Measurements from ENCODE around the gene TSGA10IP.

The TSGA10IP gene

DNA sequence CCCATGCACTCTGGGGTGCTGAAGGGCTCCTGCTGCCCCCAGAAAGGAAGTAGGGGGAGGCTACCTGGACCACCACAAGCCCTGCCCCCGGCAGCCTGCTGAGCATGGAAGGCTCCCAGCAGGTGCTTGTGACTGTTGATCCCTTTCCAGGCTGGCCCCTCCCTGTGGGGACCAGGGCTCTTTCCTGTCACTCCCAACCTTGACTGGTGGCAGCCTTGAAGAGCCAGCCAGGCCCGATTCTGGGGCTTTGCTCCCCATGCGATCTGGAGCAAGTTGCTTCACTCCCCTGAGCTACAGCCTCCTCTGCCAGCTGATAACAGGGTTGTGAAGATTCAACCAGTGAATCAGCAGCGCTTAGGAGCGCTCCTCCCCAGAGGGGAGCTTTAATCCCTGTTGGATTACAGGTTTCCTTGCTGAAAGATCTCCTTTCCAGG, 61.9 kb downstream of the TSGA10IP start:
- Histone ChIP-seq H3K4me1 (ENCODE audit: insufficient read depth, low read length, poor library complexity, severe bottlenecking) (peaks cover 16% of the 10 kb centered on the region), H3K4me3 (ENCODE audit: low read length, poor library complexity, severe bottlenecking) (no peak overlapping the region), H3K9ac (ENCODE audit: low read depth, low read length, poor library complexity, severe bottlenecking) (no peak overlapping the region), H3K9me3 (ENCODE audit: insufficient read depth, low read depth, low read length) (no peaks in the 10 kb centered on the region), H3K79me2 (ENCODE audit: insufficient read depth, low read length) (peaks cover 23% of the 10 kb centered on the region), H3K4me2 (ENCODE audit: low read depth, low read length, poor library complexity, severe bottlenecking) (no peak overlapping the region), H4K20me1 (ENCODE audit: insufficient read depth, low read length, poor library complexity, severe bottlenecking) (peaks cover 7% of the 10 kb centered on the region), H2AFZ (ENCODE audit: low read length) (no peak overlapping the region), H3F3A (ENCODE audit: low read depth) (no peaks in the 10 kb centered on the region), H3K36me3 (ENCODE audit: insufficient read depth, low read length) (no peaks in the 10 kb centered on the region; the same call in 1 of the 2 replicates), H3K9me2 (replicated peaks; ENCODE audit: low read depth, low read length) (no peaks in the 10 kb centered on the region), H3K27me3 (ENCODE audit: insufficient read depth, low read length, poor library complexity, severe bottlenecking) (no peaks in the 10 kb centered on the region)
- TF ChIP-seq, protein P1, sequence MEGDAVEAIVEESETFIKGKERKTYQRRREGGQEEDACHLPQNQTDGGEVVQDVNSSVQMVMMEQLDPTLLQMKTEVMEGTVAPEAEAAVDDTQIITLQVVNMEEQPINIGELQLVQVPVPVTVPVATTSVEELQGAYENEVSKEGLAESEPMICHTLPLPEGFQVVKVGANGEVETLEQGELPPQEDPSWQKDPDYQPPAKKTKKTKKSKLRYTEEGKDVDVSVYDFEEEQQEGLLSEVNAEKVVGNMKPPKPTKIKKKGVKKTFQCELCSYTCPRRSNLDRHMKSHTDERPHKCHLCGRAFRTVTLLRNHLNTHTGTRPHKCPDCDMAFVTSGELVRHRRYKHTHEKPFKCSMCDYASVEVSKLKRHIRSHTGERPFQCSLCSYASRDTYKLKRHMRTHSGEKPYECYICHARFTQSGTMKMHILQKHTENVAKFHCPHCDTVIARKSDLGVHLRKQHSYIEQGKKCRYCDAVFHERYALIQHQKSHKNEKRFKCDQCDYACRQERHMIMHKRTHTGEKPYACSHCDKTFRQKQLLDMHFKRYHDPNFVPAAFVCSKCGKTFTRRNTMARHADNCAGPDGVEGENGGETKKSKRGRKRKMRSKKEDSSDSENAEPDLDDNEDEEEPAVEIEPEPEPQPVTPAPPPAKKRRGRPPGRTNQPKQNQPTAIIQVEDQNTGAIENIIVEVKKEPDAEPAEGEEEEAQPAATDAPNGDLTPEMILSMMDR (conservative IDR thresholded peaks at IDR 0.05; ENCODE audit: low read length) = no peak
- no peak for TF ChIP-seq EZH2phosphoT487 (IDR thresholded peaks at IDR 0.05; ENCODE audit: borderline replicate concordance)

DNA sequence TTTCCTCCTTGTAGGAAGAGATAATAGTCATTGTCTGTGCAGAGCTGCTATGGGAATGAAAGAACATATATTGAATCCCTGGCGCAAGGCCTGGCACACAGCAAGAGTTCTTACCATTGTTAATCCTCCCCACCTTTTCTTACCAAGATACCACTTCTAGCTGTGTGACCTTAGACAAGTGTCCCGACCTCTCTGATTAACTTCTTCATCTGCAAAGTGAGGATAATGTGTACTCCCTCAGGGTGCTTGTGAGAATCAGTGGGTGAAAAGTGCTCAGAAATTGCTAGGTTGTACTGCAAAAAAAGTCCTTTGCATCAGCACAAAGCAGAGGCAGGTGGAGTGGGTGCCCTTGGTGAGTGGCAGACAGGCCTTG, 62.8 kb downstream of the TSGA10IP start:
- Histone ChIP-seq H3K27me3 (ENCODE audit: insufficient read depth, low read length, poor library complexity, severe bottlenecking) (no peaks in the 10 kb centered on the region), H3K4me1 (ENCODE audit: insufficient read depth, low read length, poor library complexity, severe bottlenecking) (peaks cover 16% of the 10 kb centered on the region), H3K36me3 (ENCODE audit: insufficient read depth, low read length) (no peaks in the 10 kb centered on the region; the same call in 1 of the 2 replicates), H3K79me2 (ENCODE audit: insufficient read depth, low read length) (peaks cover 19% of the 10 kb centered on the region), H3K4me3 (ENCODE audit: low read length, poor library complexity, severe bottlenecking) (no peak overlapping the region), H2AFZ (ENCODE audit: low read length) (no peak overlapping the region), H3K9me2 (replicated peaks; ENCODE audit: low read depth, low read length) (no peaks in the 10 kb centered on the region), H3K9me3 (ENCODE audit: insufficient read depth, low read depth, low read length) (no peaks in the 10 kb centered on the region), H3K9ac (ENCODE audit: low read depth, low read length, poor library complexity, severe bottlenecking) (no peak overlapping the region), H3K4me2 (ENCODE audit: low read depth, low read length, poor library complexity, severe bottlenecking) (no peak overlapping the region), H3F3A (ENCODE audit: low read depth) (no peaks in the 10 kb centered on the region), H4K20me1 (ENCODE audit: insufficient read depth, low read length, poor library complexity, severe bottlenecking) (peaks cover 6% of the 10 kb centered on the region)
- TF ChIP-seq, protein P1 (conservative IDR thresholded peaks at IDR 0.05; ENCODE audit: low read length) = no peak
- no peak for TF ChIP-seq EZH2phosphoT487 (IDR thresholded peaks at IDR 0.05; ENCODE audit: borderline replicate concordance)

DNA sequence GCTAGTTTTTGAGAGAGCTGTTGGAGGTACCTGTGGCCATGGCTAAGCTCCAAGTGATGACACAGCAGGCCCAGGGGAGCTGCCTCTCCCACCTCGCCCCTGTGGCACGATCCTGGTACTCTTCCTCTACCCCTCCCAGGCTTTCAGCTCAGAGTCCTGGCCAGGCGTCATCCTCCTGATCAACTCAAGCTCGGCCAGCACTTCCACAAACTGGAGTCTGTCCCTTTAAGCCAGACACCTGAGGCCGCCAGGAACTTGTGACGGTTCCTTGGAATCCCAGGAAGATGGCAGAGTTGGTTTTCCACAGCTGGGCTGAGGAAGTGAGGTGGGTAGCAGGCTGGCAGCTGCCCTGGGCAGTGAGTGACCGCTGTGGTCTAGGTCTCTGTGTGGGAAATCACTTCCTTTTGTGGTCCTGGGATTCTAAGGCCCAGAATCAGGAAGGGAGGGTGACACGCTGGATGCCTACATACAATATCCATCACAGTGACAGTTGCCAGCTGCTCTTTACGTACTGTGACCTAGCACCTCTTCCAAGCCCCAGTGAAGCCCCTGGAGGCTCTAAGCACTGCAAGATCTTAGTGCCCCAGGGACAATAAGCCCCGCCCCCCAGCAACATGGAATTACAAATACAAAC, 63.3 kb downstream of the TSGA10IP start:
- Histone ChIP-seq H2AFZ (ENCODE audit: low read length) (no peak overlapping the region), H3K4me2 (ENCODE audit: low read depth, low read length, poor library complexity, severe bottlenecking) (no peak overlapping the region)

More for the DNA sequence above, 63.3 kb downstream of the TSGA10IP start:
- Histone ChIP-seq H3K9me3 (ENCODE audit: insufficient read depth, low read depth, low read length) (no peaks in the 10 kb centered on the region), H3F3A (ENCODE audit: low read depth) (no peaks in the 10 kb centered on the region), H4K20me1 (ENCODE audit: insufficient read depth, low read length, poor library complexity, severe bottlenecking) (peaks cover under 1% of the 10 kb centered on the region), H3K9me2 (replicated peaks; ENCODE audit: low read depth, low read length) (no peaks in the 10 kb centered on the region), H3K4me1 (ENCODE audit: insufficient read depth, low read length, poor library complexity, severe bottlenecking) (peaks cover 13% of the 10 kb centered on the region), H3K27me3 (ENCODE audit: insufficient read depth, low read length, poor library complexity, severe bottlenecking) (no peaks in the 10 kb centered on the region), H3K36me3 (ENCODE audit: insufficient read depth, low read length) (no peaks in the 10 kb centered on the region; the same call in 1 of the 2 replicates), H3K9ac (ENCODE audit: low read depth, low read length, poor library complexity, severe bottlenecking) (no peak overlapping the region), H3K4me3 (ENCODE audit: low read length, poor library complexity, severe bottlenecking) (no peak overlapping the region), H3K79me2 (ENCODE audit: insufficient read depth, low read length) (peaks cover 14% of the 10 kb centered on the region)
- TF ChIP-seq, protein P1 (conservative IDR thresholded peaks at IDR 0.05; ENCODE audit: low read length) = no peak
- TF ChIP-seq EZH2phosphoT487 (IDR thresholded peaks at IDR 0.05; ENCODE audit: borderline replicate concordance) = no peak
